WTC11 (cell line): Measurements from ENCODE around the gene TOX2. TPM values are rescaled to one million over a fixed set of nuclear protein-coding genes. Genes with fewer than 3 reads are reported as not detected.

Experiments used
- ATAC-seq: fragments of 200-7000 bp; cut with Tn5 transposase; 2 replicates; pipeline ENCODE4 v1.10.0; 2021; ENCODE audit warnings: mild to moderate bottlenecking, moderate library complexity
- CTCF ChIA-PET: fragments of 300-600 bp; sonication (Branson Sonifier 250); formaldehyde crosslinking; loops from one replicate; lab custom pipeline; 2021; ENCODE audit warnings: antibody characterized with exemption; lab: Charles Lee
- POLR2A ChIA-PET: fragments of 350-600 bp; sonication (Branson Sonifier 250); formaldehyde crosslinking; loops from one replicate; lab custom pipeline; 2021; ENCODE audit warnings: antibody characterized with exemption; lab: Charles Lee
- DNase-seq: peaks from one replicate; pipeline ENCODE4 v3.0.0; 2021; ENCODE audit warnings: low spot score
- H3K27ac Mint-ChIP-seq: 2 replicates; pipeline ENCODE4 v1.8.0; 2021; ENCODE audit warnings: mixed read lengths
- H3K27me3 Mint-ChIP-seq: 2 replicates; pipeline ENCODE4 v1.8.0; 2021; ENCODE audit warnings: low read depth, mild to moderate bottlenecking, moderate library complexity, mixed read lengths
- H3K36me3 Mint-ChIP-seq: 2 replicates; pipeline ENCODE4 v1.8.0; 2021; ENCODE audit warnings: mixed read lengths
- H3K4me1 Mint-ChIP-seq: 2 replicates; pipeline ENCODE4 v1.8.0; 2022; ENCODE audit warnings: mixed read lengths
- H3K4me3 Mint-ChIP-seq: 2 replicates; pipeline ENCODE4 v1.8.0; 2021; ENCODE audit warnings: mild to moderate bottlenecking, moderate library complexity, mixed read lengths
- H3K9me3 Mint-ChIP-seq: 2 replicates; pipeline ENCODE4 v1.8.0; 2021; ENCODE audit warnings: mixed read lengths
- ATF2 ChIP-seq: sonication (generic); formaldehyde crosslinking; IDR thresholded peaks from 2 replicates; pipeline ENCODE4 v1.8.1; 2022; ENCODE audit warnings: low read depth, missing genetic modification reagents, borderline replicate concordance
- FOXP4 ChIP-seq: sonication (generic); formaldehyde crosslinking; IDR thresholded peaks from 2 replicates; pipeline ENCODE4 v1.8.0; 2022; ENCODE audit warnings: mild to moderate bottlenecking, missing genetic modification reagents
- GRHL2 ChIP-seq: fragments of 250-450 bp; sonication (Bioruptor Pico); IDR thresholded peaks from 2 replicates; pipeline ENCODE4 v1.8.0; 2022; ENCODE audit warnings: mild to moderate bottlenecking, moderate library complexity; ENCODE audit not compliant: insufficient replicate concordance, severe bottlenecking
- GTF2I ChIP-seq: fragments of 250-450 bp; sonication (Bioruptor Pico); conservative IDR thresholded peaks from 2 replicates; pipeline ENCODE4 v1.4.0; 2021; ENCODE audit warnings: mild to moderate bottlenecking
- JAZF1 ChIP-seq: fragments of 250-450 bp; sonication (Bioruptor Pico); IDR thresholded peaks from 2 replicates; pipeline ENCODE4 v1.9.0; 2021; ENCODE audit warnings: moderate library complexity, mild to moderate bottlenecking, inconsistent platforms
- PREB ChIP-seq: sonication (generic); formaldehyde crosslinking; IDR thresholded peaks from 2 replicates; pipeline ENCODE4 v1.8.1; 2022; ENCODE audit warnings: mild to moderate bottlenecking, missing genetic modification reagents, moderate library complexity, borderline replicate concordance
- USF1 ChIP-seq: sonication (generic); formaldehyde crosslinking; IDR thresholded peaks from 2 replicates; pipeline ENCODE4 v1.8.0; 2022; ENCODE audit warnings: mild to moderate bottlenecking, missing genetic modification reagents
- USF2 ChIP-seq: sonication (generic); formaldehyde crosslinking; IDR thresholded peaks from 2 replicates; pipeline ENCODE4 v1.8.1; 2023; ENCODE audit warnings: mild to moderate bottlenecking, missing genetic modification reagents, moderate library complexity
- ZMAT4 ChIP-seq: fragments of 250-450 bp; sonication (Bioruptor Pico); IDR thresholded peaks from 2 replicates; pipeline ENCODE4 v1.9.0; 2021; ENCODE audit warnings: mild to moderate bottlenecking
- ZNF263 ChIP-seq: sonication (generic); formaldehyde crosslinking; IDR thresholded peaks from 2 replicates; pipeline ENCODE4 v1.8.1; 2022; ENCODE audit warnings: low read depth, mild to moderate bottlenecking, moderate library complexity, missing genetic modification reagents
- ZNF416 ChIP-seq: fragments of 250-450 bp; sonication (Bioruptor Pico); IDR thresholded peaks from 2 replicates; pipeline ENCODE4 v1.9.0; 2021; ENCODE audit warnings: mild to moderate bottlenecking, inconsistent platforms
- ZNF532 ChIP-seq: fragments of 250-450 bp; sonication (Bioruptor Pico); IDR thresholded peaks from 2 replicates; pipeline ENCODE4 v1.9.0; 2021; ENCODE audit warnings: mild to moderate bottlenecking, borderline replicate concordance
- total RNA-seq: library from RNA; stranded (reverse); gene quantifications from 3 replicates; pipeline ENCODE4 v1.2.3, GENCODE V29; 2021

Gene TOX2
- total RNA-seq, 1 experiment from 2014 or later = 3.4 TPM

GRCh38 chr20:44018259-44018941, 103.7 kb downstream of the TOX2 start (continued):
- TF ChIP-seq JAZF1 (CRISPR knock-in tag) = no peak

GRCh38 chr20:44018942-44019637, 104.4 kb downstream of the TOX2 start:
- DNase-seq (no peak), ATAC-seq (no peak)
- H3K4me3 Mint-ChIP-seq = no peak overlapping the region
- no peak overlapping the region for H3K27ac Mint-ChIP-seq
- POLR2A ChIA-PET = no interaction called here
- H3K4me1 Mint-ChIP-seq = peaks cover 12% of the 10 kb centered on the region
- CTCF ChIA-PET = interaction anchor here (1.0 to 2.2 kb wide), 2 partner anchors 36 to 171 kb away, joined by 3 to 8 read pairs; no protein-coding TSS in a partner anchor
- no peaks in the 10 kb centered on the region for H3K36me3 Mint-ChIP-seq
- TF ChIP-seq ZNF532 (CRISPR knock-in tag) (no peak), ZNF263 (no peak)
- no peaks in the 10 kb centered on the region for H3K27me3 Mint-ChIP-seq
- H3K9me3 Mint-ChIP-seq = no peaks in the 10 kb centered on the region

GRCh38 chr20:44019638-44020335, 105.1 kb downstream of the TOX2 start:
- Mint-ChIP-seq H3K36me3 (no peaks in the 10 kb centered on the region), H3K27ac (no peak overlapping the region), H3K27me3 (no peaks in the 10 kb centered on the region), H3K4me1 (peaks cover 12% of the 10 kb centered on the region), H3K9me3 (no peaks in the 10 kb centered on the region), H3K4me3 (no peak overlapping the region)
- TF ChIP-seq ATF2 (no peak), ZNF416 (no peak), GTF2I (CRISPR knock-in tag) (no peak), USF2 (CRISPR knock-in tag) (no peak)
- ChIA-PET POLR2A (no interaction called here), CTCF (interaction anchor here (0.8 to 2.2 kb wide), 2 partner anchors 37 to 61 kb away, joined by 3 to 8 read pairs; no protein-coding TSS in a partner anchor)
- peak; percentile 16; the same call in 1 of the 2 replicates for ATAC-seq
- DNase-seq = no peak

GRCh38 chr20:44020406-44021148, 105.9 kb downstream of the TOX2 start:
- no peaks in the 10 kb centered on the region for H3K36me3 Mint-ChIP-seq
- POLR2A ChIA-PET = interaction anchor here (0.7 kb wide), 1 partner anchor 19 kb away, joined by 3 read pairs; no protein-coding TSS in a partner anchor
- H3K4me1 Mint-ChIP-seq = peaks cover 14% of the 10 kb centered on the region
- no peaks in the 10 kb centered on the region for H3K27me3 Mint-ChIP-seq
- TF ChIP-seq ZMAT4 (CRISPR knock-in tag) (no peak), PREB (no peak), USF1 (CRISPR knock-in tag) (no peak), GRHL2 (no peak), FOXP4 (CRISPR knock-in tag) (no peak)
- TF ChIP-seq, all 79 proteins: peak for 0
- no peak overlapping the region for H3K27ac Mint-ChIP-seq
- ATAC-seq = peak; percentile 85
- H3K4me3 Mint-ChIP-seq = no peak overlapping the region
- no peaks in the 10 kb centered on the region for H3K9me3 Mint-ChIP-seq
- peak; percentile 24 for DNase-seq
- CTCF ChIA-PET = interaction anchor here (0.8 to 2.2 kb wide), 2 partner anchors 38 to 60 kb away, joined by 3 to 8 read pairs; no protein-coding TSS in a partner anchor
